Measurements from ENCODE around the gene RPL21.

Gene RPL21

GRCh38 chr13:27251166-27252091, at the start of gene RPL21:
TSS of gene RPL21 (plus strand) at chr13:27251558. CDS start at chr13:27253777, 2,219 bp downstream.
- H3K9me3 ChIP-seq (ENCODE audit: control insufficient read depth, insufficient read depth, low read depth, low read length): no peaks in the 10 kb centered on the region
- H3K4me1 ChIP-seq (ENCODE audit: control insufficient read depth, insufficient read depth, low read length): no peaks in the 10 kb centered on the region
- ChIA-PET POLR2A (interaction anchor here (0.8 kb wide), 1 partner anchor 19 kb away, joined by 3 read pairs; the partner anchor contains the start of gene RASL11A), CTCF (no interaction called here)
- peaks cover 10 to 44% of the 10 kb centered on the region in 2 experiments; a peak in 2 of 3 replicates for H3K36me3 ChIP-seq (ENCODE audit: control insufficient read depth in 2 of 2, insufficient read depth in 1 of 2, low read length in 2 of 2)
- peak within 1 kb of the TSS; percentile 86 for H3K4me3 ChIP-seq (ENCODE audit: low read depth, low read length)
- peak within 1 kb of the TSS; percentile 97 for H3K27ac ChIP-seq (ENCODE audit: extremely low read depth, low read depth, low read length)
- TF ChIP-seq ZBTB44 (tag by site-specific recombination; IDR thresholded peaks at IDR 0.05) (peak; percentile 40; the same call in 1 of the 2 replicates), ZNF426 (tag by site-specific recombination; IDR thresholded peaks at IDR 0.05) (no peak; the same call in 1 of the 2 replicates), ZBTB17 (tag by site-specific recombination; IDR thresholded peaks at IDR 0.05) (peak; percentile 59), TRIM28 (IDR thresholded peaks at IDR 0.05; ENCODE audit: borderline replicate concordance, low read length) (peak; percentile 49; the same call in 1 of the 2 replicates), ZNF155 (tag by site-specific recombination; IDR thresholded peaks at IDR 0.05) (no peak), ZNF701 (tag by site-specific recombination; IDR thresholded peaks at IDR 0.05) (no peak), ZNF530 (tag by site-specific recombination; IDR thresholded peaks at IDR 0.05; ENCODE audit: low read depth) (no peak), SP7 (tag by site-specific recombination; IDR thresholded peaks at IDR 0.05) (peak; percentile 57), KLF10 (tag by site-specific recombination; IDR thresholded peaks at IDR 0.05) (0 out of 2 replicates have a peak, but pooled peaks have one; percentile 45), SP3 (tag by site-specific recombination; IDR thresholded peaks at IDR 0.05) (peak; percentile 86), ZBTB26 (tag by site-specific recombination; optimal IDR thresholded peaks at IDR 0.05) (peak; percentile 83), ZNF518A (tag by site-specific recombination; conservative IDR thresholded peaks at IDR 0.05; ENCODE audit: low read depth) (peak; percentile 78), CTCF (tag by site-specific recombination; IDR thresholded peaks at IDR 0.05) (no peak), ZNF626 (tag by site-specific recombination; IDR thresholded peaks at IDR 0.05) (no peak), YY2 (tag by site-specific recombination; IDR thresholded peaks at IDR 0.05) (peak; percentile 88), KLF16 (tag by site-specific recombination; IDR thresholded peaks at IDR 0.05) (peak; percentile 76), ZXDB (tag by site-specific recombination; IDR thresholded peaks at IDR 0.05) (peak; percentile 81), YY1 (tag by site-specific recombination; IDR thresholded peaks at IDR 0.05) (peak; percentile 87), ZNF639 (tag by site-specific recombination; IDR thresholded peaks at IDR 0.05) (peak; percentile 70; the same call in 1 of the 2 replicates), MZF1 (tag by site-specific recombination; IDR thresholded peaks at IDR 0.05; ENCODE audit: borderline replicate concordance) (no peak), SCRT2 (tag by site-specific recombination; IDR thresholded peaks at IDR 0.05) (peak; percentile 22; the same call in 1 of the 2 replicates), ZNF580 (tag by site-specific recombination; IDR thresholded peaks at IDR 0.05) (0 out of 2 replicates have a peak, but pooled peaks have one; percentile 34), ZNF544 (tag by site-specific recombination; IDR thresholded peaks at IDR 0.05) (no peak)
